Measurements from ENCODE around the gene ZBBX. TPM values are rescaled to one million over a fixed set of nuclear protein-coding genes. Genes with fewer than 3 reads are reported as not detected.

Gene ZBBX
- total and polyA plus RNA-seq, 2 of the 8 experiments (the other 6 are each of a cell fraction or from before 2014, with no cell fraction given), result 0.17 to 0.84 TPM

GRCh38 chr3:167287308-167287707 is 92.8 kb downstream of the ZBBX start:
- no peak overlapping the region for H3K4ac ChIP-seq (replicated peaks; ENCODE audit: insufficient read length, low read depth, low read length)
- H2BK20ac ChIP-seq (ENCODE audit: low read length), result no peak overlapping the region
- FAIRE-seq (no peak), DNase-seq (ENCODE audit: low read depth in 1 of 2, low spot score in 2 of 2) (no peak)
- H3K79me2 ChIP-seq (ENCODE audit: control insufficient read depth in 1 of 2, insufficient read depth in 2 of 2, low read length in 2 of 2), result no peaks in the 10 kb centered on the region
- no peak overlapping the region for H2BK120ac ChIP-seq (replicated peaks; ENCODE audit: low read depth, low read length)
- no peaks in the 10 kb centered on the region for H3K27me3 ChIP-seq (replicated peaks in 1 of 4; ENCODE audit: control insufficient read depth in 3 of 4, extremely low read depth in 1 of 4, insufficient read depth in 3 of 4, low read length in 3 of 4)
- H3K56ac ChIP-seq (replicated peaks; ENCODE audit: insufficient read length, low read depth, low read length), result no peak overlapping the region
- H2BK12ac ChIP-seq (ENCODE audit: low read depth, low read length), result no peak overlapping the region
- no peak overlapping the region for H3K4me2 ChIP-seq (ENCODE audit: insufficient read depth in 1 of 2, low read depth in 2 of 2, low read length in 2 of 2)
- no peaks in the 10 kb centered on the region for H4K20me1 ChIP-seq (replicated peaks in 1 of 2; ENCODE audit: control insufficient read depth in 1 of 2, insufficient read depth in 2 of 2, low read length in 2 of 2)
- H3K23me2 ChIP-seq (ENCODE audit: low read depth, low read length), result no peaks in the 10 kb centered on the region
- no peak overlapping the region for H4K91ac ChIP-seq (replicated peaks; ENCODE audit: insufficient read length, low read length)
- TF ChIP-seq KDM5A (IDR thresholded peaks at IDR 0.05; ENCODE audit: low read length), result no peak
- no peak for TF ChIP-seq CBX5 (IDR thresholded peaks at IDR 0.05; ENCODE audit: low read depth, low read length)
- no peak for TF ChIP-seq EP300 (IDR thresholded peaks at IDR 0.05; ENCODE audit: borderline replicate concordance in 1 of 2, low read depth in 2 of 2, low read length in 2 of 2)
- no peak for TF ChIP-seq POU5F1 (IDR thresholded peaks at IDR 0.05; ENCODE audit: low read depth, low read length)
- TF ChIP-seq RFX5 (IDR thresholded peaks at IDR 0.05; ENCODE audit: borderline replicate concordance, low read depth, low read length), result no peak
- TF ChIP-seq YY1 (IDR thresholded peaks at IDR 0.05; ENCODE audit: low read depth, low read length), result no peak
- POLR2A ChIA-PET (ENCODE audit: partially characterized antibody), result no interaction called here
- H3K36me3 ChIP-seq (ENCODE audit: control insufficient read depth in 2 of 4, insufficient read depth in 4 of 4, low read length in 3 of 4), result no peaks in the 10 kb centered on the region
- H3K18ac ChIP-seq (ENCODE audit: extremely low read depth, low read length), result no peak overlapping the region
- H2AFZ ChIP-seq (ENCODE audit: low read length), result no peak overlapping the region
- no peak overlapping the region for H3K4me3 ChIP-seq (ENCODE audit: extremely low read depth in 1 of 4, insufficient read depth in 2 of 4, low read depth in 3 of 4, low read length in 4 of 4)
- no peak overlapping the region for H4K5ac ChIP-seq (ENCODE audit: insufficient read length, low read depth, low read length)
- no peak overlapping the region for H3K27ac ChIP-seq (ENCODE audit: low read depth, low read length)
- H4K8ac ChIP-seq (ENCODE audit: extremely low read depth, insufficient read depth, low read length), result no peak overlapping the region
- H2BK5ac ChIP-seq (ENCODE audit: low read depth, low read length), result no peak overlapping the region
- no peak overlapping the region for H3K14ac ChIP-seq (ENCODE audit: insufficient read length)
- no peak overlapping the region for H3K23ac ChIP-seq (ENCODE audit: insufficient read length)
- no peaks in the 10 kb centered on the region for H3K79me1 ChIP-seq (ENCODE audit: low read depth, low read length)
- 83% methylated on average over 3 of the region's 3 CpGs; no CpG with 5 or more reads in 1 of the 2 experiments for WGBS, 2 experiments (ENCODE audit: extremely low coverage in 1 of 2, insufficient coverage in 1 of 2, insufficient read length in 1 of 2, insufficient replicate concordance in 2 of 2, low coverage in 1 of 2, low lambda C conversion rate in 2 of 2, missing lambda C conversion rate in 1 of 2)
- H3K4me1 ChIP-seq (replicated peaks in 1 of 4; ENCODE audit: control insufficient read depth in 3 of 4, insufficient read depth in 4 of 4, low read length in 3 of 4), result no peaks in the 10 kb centered on the region
- no peak overlapping the region for H2BK15ac ChIP-seq (ENCODE audit: low read length)
- no peak overlapping the region for H3K9ac ChIP-seq (replicated peaks in 1 of 4; ENCODE audit: extremely low read depth in 1 of 4, low read depth in 3 of 4, low read length in 3 of 4)
- H3K9me3 ChIP-seq (ENCODE audit: insufficient read depth in 2 of 2, low read depth in 1 of 2, low read length in 1 of 2), result no peaks in the 10 kb centered on the region
- CTCF ChIA-PET (ENCODE audit: partially characterized antibody), result no interaction called here
- H2AK5ac ChIP-seq (ENCODE audit: low read depth, low read length), result no peak overlapping the region
